GM21723 (cell line): ENCODE data around the gene GPRIN1.
"Not testable (repeated sequence)": the region's sequence is repeated elsewhere in the genome, so short reads cannot be mapped to it uniquely, and the experiment has no call there.

Source experiments
- ATAC-seq: cut with Tn5 transposase; IDR thresholded peaks from one replicate; pipeline ENCODE4 v1.9.1; 2021; ENCODE audit warnings: mild to moderate bottlenecking, moderate library complexity; ENCODE audit not compliant: unreplicated experiment

Gene GPRIN1

DNA sequence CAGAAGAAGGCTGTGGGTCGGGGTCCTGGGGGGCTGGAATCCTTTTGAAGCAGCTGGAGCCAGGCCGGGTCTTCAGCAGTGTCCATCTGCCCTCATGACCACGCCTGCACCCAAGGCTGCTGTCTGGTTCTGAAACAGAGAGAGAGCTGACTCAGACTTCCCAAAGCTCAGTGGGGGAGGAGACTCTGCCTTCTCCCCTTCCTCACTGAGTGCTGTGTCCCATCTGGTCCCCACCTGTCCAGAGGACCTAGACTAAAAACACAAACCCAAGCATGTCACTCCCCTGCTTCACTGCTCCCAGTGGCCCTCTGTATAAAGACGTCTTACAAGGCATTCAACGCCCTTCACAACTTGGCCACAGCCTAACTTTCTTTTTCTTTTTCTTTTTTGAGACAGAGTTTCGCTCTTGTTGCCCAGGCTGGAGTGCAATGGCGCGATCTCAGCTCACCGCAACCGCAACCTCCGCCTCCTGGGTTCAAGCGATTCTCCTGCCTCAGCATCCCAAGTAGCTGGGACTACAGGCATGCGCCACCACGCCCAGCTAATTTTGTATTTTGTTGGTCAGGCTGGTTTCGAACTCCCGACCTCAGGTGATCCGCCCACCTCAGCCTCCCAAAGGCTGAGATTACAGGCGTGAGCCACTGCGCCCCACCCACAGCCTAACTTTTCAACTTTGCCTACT, 10.1 kb downstream of the GPRIN1 start:
- ATAC-seq, result not testable (repeated sequence)

DNA sequence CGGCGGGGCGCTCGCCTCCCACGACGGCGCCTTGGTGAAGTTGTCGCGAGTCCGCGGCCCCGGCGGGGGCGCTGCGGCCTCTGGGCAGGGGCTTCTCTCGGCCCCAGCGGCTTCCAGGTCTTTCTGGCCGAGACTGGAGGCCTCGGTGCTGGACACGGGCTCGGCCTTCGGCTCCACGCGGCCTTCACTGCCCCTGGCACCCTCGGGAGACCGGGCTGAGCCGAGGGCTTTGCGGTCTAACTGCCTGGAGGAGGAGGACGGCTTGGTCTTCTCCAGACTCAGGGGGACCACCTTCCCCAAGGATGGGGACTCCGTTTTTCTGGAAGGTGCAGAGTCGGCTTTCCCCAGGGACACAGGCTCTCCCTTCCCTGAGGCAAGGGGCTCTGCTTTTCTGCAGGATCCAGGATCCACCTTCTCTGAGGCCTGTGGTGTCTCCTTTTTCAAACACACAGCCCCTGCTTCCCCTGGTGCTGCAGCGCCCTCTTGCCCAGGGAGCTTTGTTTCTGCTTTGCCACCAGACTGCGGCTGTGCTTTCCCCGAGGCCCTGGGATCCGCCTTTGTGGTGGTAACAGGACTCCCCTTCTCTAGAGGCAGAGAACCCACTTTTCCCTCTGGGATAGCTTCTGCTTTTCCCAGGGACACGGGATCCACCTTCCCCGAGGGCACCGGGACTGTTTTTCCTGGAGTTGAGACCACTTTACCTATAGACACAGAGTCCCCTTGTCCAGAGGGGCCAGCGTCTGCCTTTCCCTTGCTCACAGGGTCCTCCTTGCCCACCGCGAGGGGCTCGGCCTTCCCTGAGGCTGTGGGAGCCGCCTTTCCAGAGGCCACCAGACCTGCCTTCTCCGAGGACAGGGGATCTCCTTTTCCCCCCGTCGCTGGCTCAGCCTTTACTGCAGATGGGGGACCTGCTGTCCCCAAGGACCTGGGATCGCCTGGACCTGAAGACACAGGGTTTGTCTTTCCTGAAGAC, 12.3 kb downstream of the GPRIN1 start:
- no peak for ATAC-seq

- ATAC-seq, result peak; percentile 74
Measured at GRCh38 chr5:176596689-176597416, 13.1 kb downstream of the GPRIN1 start.

DNA sequence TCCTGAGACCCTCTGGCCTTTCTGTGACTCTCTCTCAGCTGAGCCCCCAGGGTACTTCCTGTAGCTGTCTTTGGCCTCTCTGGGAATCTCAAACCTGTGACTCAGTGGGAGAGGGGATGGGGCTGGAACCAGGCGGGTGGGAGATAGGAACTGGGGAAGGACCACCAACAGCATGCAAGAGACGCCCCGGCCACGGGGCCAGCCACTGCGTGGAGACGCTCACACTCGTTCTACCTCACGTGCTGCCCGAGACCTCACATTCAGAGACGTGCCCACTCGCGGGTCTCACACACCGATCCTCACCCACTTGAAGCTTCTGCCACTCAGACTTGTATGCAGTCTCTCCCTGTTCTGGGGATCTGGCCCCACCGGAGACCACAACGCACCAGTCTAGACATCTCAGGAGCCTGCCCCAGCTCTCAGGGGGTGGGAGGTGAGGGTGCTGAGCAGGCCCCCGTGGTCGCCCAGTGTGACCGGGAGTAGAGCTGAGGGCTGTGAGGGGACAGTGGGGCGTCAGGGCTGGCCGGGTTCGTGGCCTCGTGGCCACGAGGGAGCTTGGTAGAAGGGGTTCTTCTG, 13.8 kb downstream of the GPRIN1 start:
- no peak for ATAC-seq

DNA sequence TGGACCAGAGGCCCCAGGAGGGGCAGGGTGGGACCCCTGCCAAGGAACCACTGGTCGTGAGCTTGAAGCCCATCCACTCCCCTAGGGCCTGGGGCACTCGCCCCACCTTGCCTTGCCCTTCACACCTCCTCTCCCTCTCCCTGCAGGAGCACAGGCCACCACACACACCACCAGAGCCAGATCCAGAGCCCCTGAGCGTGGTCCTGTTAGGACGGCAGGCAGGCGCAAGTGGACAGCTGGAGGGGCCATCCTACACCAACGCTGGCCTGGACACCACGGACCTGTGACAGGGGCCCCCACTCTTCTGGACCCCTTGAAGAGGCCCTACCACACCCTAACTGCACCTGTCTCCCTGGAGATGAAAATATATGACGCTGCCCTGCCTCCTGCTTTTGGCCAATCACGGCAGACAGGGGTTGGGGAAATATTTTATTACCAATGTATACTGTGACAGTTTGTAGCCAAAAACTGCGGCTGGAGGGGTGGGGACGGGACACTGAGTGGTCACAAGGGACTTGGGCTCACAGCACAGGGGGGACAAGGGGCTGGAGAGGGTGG, 14.5 kb downstream of the GPRIN1 start:
- no peak for ATAC-seq

- no peak for ATAC-seq
Measured at GRCh38 chr5:176594554-176594953, 15.4 kb downstream of the GPRIN1 start.

GRCh38 chr5:176593273-176593869, 16.6 kb downstream of the GPRIN1 start:
- ATAC-seq, result no peak

DNA sequence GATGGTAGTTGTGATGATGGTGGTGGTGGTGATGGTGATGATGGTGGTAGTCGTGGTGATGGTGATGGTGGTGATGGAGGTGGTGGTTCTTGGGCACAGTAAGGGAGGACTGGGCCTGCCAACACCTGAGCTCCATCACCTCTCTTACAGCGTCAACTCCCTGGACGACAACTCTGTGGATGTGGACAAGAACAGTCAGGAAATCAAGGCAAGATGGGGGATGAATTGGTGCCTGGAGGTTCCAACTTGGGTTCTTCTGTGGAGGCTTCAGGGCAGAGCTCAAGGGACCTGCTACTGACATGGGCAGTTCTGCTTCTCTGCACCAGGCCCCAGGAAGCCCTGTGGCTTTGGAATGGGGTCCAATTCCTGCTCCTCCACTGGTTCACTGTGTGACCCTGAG, 17.4 kb downstream of the GPRIN1 start:
- ATAC-seq, result no peak

GRCh38 chr5:176591667-176592066, 18.3 kb downstream of the GPRIN1 start:
- ATAC-seq, result not testable (repeated sequence)

DNA sequence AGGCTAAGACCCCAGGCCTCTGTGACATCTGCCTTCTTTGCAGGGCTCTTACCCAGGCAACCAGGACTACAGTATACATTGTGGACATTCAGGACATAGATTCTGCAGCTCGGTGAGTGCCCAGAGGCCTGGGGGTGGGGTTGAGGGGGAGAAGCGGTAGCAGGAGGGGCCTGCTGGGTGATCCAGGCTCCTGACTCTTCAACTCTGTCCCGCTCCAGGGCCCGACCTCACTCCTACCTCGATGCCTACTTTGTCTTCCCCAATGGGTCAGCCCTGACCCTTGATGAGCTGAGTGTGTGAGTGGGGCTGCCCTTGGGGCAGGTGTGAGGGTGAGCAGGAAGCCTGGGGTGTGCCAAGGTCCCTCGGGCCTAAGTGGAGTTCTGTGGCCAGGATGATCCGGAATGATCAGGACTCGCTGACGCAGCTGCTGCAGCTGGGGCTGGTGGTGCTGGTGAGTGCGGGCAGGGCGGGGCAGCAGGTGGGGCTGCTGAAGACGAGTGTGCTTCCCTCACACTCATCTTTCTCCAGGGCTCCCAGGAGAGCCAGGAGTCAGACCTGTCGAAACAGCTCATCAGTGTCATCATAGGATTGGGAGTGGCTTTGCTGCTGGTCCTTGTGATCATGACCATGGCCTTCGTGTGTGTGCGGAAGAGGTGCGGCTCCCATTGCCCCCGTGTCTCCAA, 19.8 kb downstream of the GPRIN1 start:
- no peak for ATAC-seq

DNA sequence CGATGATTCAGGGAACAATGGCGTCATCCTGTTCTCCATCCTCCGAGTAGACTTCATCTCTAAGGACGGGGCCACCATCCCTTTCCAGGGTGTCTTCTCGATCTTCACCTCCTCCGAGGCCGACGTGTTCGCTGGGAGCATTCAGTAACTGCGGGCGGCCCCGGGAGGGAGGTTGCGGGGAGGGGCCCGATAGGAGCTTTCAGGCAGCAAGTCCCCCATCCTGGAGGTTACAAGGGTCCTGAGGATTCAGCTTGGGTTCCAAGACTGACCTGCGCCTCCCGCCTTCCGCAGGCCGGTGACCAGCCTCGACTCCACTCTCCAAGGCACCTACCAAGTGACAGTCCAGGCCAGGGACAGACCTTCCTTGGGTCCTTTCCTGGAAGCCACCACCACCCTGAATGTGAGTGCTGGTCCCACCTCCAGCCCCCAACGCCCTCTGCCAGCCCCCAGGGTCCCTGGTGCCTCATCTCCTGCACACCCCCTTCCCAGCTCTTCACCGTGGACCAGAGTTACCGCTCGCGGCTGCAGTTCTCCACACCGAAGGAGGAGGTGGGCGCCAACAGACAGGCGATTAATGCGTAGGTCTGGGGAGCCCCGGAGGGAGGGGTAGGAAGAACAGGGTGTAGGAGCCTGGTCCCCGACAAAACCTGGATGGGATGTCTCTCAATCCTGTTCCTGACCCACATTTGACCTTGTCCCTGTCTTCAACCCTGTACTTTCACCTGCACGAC, 20.8 kb downstream of the GPRIN1 start:
- no peak for ATAC-seq

- no peak for ATAC-seq
Measured at GRCh38 chr5:176588297-176588696, 21.7 kb downstream of the GPRIN1 start.

DNA sequence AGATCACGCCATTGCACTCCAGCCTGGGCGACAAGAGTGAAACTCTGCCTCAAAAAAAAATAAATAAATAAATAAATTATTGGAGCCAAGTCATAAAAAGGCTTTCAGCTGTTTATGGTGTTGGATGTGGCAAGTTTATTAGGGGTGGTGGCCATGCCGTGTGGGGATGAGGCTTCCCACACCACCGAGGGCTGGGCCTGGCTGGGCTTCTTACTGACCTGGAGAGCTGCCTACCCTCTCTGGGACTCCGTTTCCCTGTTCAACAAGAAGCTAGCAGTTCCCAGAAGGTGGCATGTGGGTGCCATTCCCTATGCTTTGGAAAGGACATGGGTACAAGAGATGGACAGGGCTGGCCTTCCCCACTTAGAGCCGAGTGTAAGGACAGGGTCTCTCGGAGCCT, 22.6 kb downstream of the GPRIN1 start:
- no peak for ATAC-seq

DNA sequence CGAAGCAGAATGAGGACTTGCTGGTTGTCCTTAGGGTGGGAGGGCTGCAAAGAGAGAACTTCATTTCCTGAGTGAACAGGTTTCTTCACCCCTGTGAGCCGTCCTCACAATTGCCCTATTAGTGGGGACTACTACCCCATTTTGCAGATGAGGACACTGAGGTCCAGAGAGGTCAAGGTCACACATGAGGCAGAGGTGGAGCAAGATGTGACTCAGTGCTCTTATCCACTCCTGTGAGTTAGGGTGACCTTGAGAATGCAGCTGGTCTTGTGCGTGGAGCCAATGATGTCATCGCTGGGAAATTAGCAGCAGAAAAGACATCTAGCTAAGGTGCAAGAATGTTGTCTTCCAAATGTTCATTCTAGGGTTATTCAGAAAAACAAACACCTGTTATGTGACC, 26.9 kb downstream of the GPRIN1 start:
- no peak for ATAC-seq

- ATAC-seq, result no peak
Measured at GRCh38 chr5:176581361-176581760, 28.6 kb downstream of the GPRIN1 start.

GRCh38 chr5:176579323-176579722, 30.6 kb downstream of the GPRIN1 start:
- ATAC-seq, result no peak

DNA sequence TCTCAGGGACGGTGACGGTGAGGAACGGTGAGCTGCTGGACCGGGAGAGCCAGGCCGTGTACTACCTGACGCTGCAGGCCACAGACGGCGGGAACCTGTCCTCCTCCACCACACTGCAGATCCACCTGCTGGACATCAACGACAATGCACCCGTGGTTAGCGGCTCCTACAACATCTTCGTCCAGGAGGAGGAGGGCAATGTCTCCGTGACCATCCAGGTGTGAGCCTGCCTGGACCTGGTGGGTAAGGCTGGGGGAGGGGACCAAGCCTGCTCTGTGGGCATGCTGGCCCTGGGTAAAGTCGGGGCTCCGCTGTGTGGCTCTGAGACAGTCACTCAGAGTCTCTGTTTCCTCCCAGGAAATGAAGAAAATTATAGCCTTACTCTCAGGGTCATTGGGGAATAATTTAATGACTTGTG, 31.6 kb downstream of the GPRIN1 start:
- no peak for ATAC-seq

GRCh38 chr5:176577312-176578176, 32.4 kb downstream of the GPRIN1 start:
- ATAC-seq, result no peak
